Measurements from ENCODE around the gene NCOA7. TPM values are rescaled to one million over a fixed set of nuclear protein-coding genes. Genes with fewer than 3 reads are reported as not detected.

The NCOA7 gene
- total and polyA plus RNA-seq, 10 of the 15 experiments (the other 5 are each of a cell fraction or from before 2014, with no cell fraction given), result 18.9 to 50.3 (median 34.2) TPM

DNA sequence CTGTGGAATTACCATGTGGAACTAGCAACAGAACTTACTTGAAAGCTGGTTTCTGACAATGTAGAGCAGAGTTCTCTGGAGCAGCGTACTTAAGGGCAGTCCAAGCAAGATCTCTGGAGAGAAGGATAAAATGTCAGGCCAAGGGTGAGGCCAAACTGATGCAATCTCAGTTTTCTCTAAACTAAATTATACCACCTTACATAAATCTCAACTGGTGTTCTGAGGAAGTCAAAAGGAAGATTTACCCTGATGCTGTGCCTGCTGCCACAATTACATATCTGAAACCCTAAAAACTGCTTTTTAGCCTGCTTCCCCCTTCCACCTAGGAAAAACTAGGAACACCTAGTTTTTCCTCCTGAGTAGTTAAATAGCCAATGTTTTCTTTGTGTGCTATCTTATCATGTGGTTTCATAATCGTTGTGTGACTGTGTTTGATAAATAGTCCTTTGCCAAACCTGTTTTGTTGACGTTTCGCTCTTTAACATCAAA, 28.1 kb downstream of the NCOA7 start (continued):
- TF ChIP-seq, protein P1, sequence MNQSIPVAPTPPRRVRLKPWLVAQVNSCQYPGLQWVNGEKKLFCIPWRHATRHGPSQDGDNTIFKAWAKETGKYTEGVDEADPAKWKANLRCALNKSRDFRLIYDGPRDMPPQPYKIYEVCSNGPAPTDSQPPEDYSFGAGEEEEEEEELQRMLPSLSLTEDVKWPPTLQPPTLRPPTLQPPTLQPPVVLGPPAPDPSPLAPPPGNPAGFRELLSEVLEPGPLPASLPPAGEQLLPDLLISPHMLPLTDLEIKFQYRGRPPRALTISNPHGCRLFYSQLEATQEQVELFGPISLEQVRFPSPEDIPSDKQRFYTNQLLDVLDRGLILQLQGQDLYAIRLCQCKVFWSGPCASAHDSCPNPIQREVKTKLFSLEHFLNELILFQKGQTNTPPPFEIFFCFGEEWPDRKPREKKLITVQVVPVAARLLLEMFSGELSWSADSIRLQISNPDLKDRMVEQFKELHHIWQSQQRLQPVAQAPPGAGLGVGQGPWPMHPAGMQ (IDR thresholded peaks at IDR 0.05; ENCODE audit: borderline replicate concordance), result no peak
- TF ChIP-seq JUNB (IDR thresholded peaks at IDR 0.05) (no peak), TCF12 (IDR thresholded peaks at IDR 0.05; ENCODE audit: low read depth, low read length) (no peak), STAT1 (conservative IDR thresholded peaks at IDR 0.05) (no peak)

DNA sequence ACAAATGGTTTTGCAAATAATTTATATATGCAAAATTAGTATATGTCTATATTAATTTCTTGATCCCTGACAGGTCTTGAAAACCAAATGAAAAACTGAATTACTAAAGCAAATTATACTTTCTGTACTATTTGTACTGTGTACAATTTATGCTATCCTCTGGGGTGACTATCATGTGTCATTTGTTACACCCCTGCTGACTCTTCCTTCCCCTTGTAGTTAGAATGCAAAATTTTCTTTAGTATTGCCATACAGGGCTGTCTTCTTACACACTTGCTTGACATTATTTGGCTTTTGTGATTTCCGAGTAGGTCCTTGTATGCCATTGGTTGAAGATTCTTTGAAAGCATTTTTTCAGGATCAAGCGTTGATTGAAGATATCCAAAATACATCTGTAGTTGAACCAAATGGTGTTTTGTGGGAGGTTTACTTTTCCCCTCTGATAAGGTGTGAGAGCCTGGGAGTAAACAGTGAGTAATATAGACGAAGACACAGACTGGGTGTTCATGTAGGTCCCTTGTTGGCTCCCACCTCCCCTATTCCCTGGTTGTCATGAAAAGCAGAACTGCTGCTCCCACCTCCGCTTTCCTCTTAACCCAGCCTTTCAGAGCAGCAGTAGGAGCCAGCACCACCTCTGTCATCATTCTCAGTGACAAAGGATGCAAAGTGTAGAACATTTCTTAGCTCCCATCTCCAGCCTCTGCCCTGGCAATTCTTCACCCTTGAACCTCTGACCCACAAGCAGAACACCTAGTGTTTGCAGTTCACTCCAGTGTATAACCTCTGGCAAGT, 29.0 kb downstream of the NCOA7 start:
- H3K79me2 ChIP-seq (ENCODE audit: control insufficient read depth, insufficient read depth, low read length), result peaks cover 43% of the 10 kb centered on the region
- no TSS peak for BruUV-seq (replicated peaks)
- no peaks in the 10 kb centered on the region for H4K20me1 ChIP-seq (ENCODE audit: control insufficient read depth, insufficient read depth)
- no peaks in the 10 kb centered on the region; the same call in 2 of the 3 replicates for H3K9me3 ChIP-seq (replicated peaks; ENCODE audit: control insufficient read depth, insufficient read depth, low read length)
- ChIA-PET SMC1A (ENCODE audit: uncharacterized antibody, unreplicated experiment) (interaction anchor here (0.9 to 1.9 kb wide), 7 partner anchors 9 to 38 kb away, joined by 3 to 11 read pairs (median 5); partner anchors contain the start of gene NCOA7), CTCF (interaction anchor here (0.8 to 1.9 kb wide), 5 partner anchors 8 to 133 kb away, joined by 3 to 5 read pairs (median 4); no protein-coding TSS in a partner anchor), POLR2A (interaction anchor here (1.8 kb wide), 1 partner anchor 15 kb away, joined by 6 read pairs; no protein-coding TSS in a partner anchor), RAD21 (ENCODE audit: unreplicated experiment) (interaction anchor here (1.0 to 2.0 kb wide), 5 partner anchors 12 to 133 kb away, joined by 3 to 13 read pairs (median 4); partner anchors contain the start of gene NCOA7)
- intact Hi-C loops (cut with micrococcal nuclease; ENCODE audit: unreplicated experiment) (no loop called here), in situ Hi-C loops (cut with MboI) (no loop called here)
- 94% methylated on average over 4 of the region's 4 CpGs for WGBS (ENCODE audit: insufficient coverage, insufficient replicate concordance, low lambda C conversion rate, missing lambda C conversion rate)
- no peak overlapping the region for H3K9ac ChIP-seq (ENCODE audit: control insufficient read depth, insufficient read depth, low read length)
- peaks cover 3 to 10% of the 10 kb centered on the region in 2 experiments; a peak in 3 of 4 replicates for H3K36me3 ChIP-seq (ENCODE audit: control insufficient read depth in 2 of 2, insufficient read depth in 2 of 2, low read length in 1 of 2)
- H3K4me2 ChIP-seq (ENCODE audit: control insufficient read depth, insufficient read depth), result no peak overlapping the region
- DNase-seq (ENCODE audit: low read depth, low spot score) (no peak), FAIRE-seq (no peak), ATAC-seq (no peak)
- H3K27ac ChIP-seq (ENCODE audit: control insufficient read depth, insufficient read depth), result no peak overlapping the region
- H3K4me1 ChIP-seq (ENCODE audit: control insufficient read depth, insufficient read depth, low read length), result peaks cover 20% of the 10 kb centered on the region
- no peak overlapping the region for H2AFZ ChIP-seq (ENCODE audit: control insufficient read depth, low read depth, low read length)
- no peak overlapping the region for H3K4me3 ChIP-seq
- no peaks in the 10 kb centered on the region for H3K27me3 ChIP-seq (replicated peaks in 1 of 2; ENCODE audit: control insufficient read depth in 2 of 2, insufficient read depth in 2 of 2, low read length in 1 of 2)
- TF ChIP-seq TCF7 (IDR thresholded peaks at IDR 0.05; ENCODE audit: borderline replicate concordance), result no peak
- TF ChIP-seq RELA (IDR thresholded peaks at IDR 0.05; ENCODE audit: borderline replicate concordance, partially characterized antibody), result no peak
- no peak for TF ChIP-seq CBFB (IDR thresholded peaks at IDR 0.05; ENCODE audit: low read depth)
- TF ChIP-seq CHD4 (IDR thresholded peaks at IDR 0.05), result no peak
- no peak for TF ChIP-seq ZNF274 (IDR thresholded peaks at IDR 0.05; ENCODE audit: insufficient read depth, insufficient read length)
- no peak for TF ChIP-seq ZNF622 (IDR thresholded peaks at IDR 0.05)
- TF ChIP-seq MEF2A (IDR thresholded peaks at IDR 0.05; ENCODE audit: insufficient read depth, low read depth, low read length), result no peak
- TF ChIP-seq STAT3 (IDR thresholded peaks at IDR 0.05; ENCODE audit: low read depth, low read length), result no peak
- no peak for TF ChIP-seq SMC3 (IDR thresholded peaks at IDR 0.05; ENCODE audit: borderline replicate concordance, low read length)
- TF ChIP-seq, protein P2, sequence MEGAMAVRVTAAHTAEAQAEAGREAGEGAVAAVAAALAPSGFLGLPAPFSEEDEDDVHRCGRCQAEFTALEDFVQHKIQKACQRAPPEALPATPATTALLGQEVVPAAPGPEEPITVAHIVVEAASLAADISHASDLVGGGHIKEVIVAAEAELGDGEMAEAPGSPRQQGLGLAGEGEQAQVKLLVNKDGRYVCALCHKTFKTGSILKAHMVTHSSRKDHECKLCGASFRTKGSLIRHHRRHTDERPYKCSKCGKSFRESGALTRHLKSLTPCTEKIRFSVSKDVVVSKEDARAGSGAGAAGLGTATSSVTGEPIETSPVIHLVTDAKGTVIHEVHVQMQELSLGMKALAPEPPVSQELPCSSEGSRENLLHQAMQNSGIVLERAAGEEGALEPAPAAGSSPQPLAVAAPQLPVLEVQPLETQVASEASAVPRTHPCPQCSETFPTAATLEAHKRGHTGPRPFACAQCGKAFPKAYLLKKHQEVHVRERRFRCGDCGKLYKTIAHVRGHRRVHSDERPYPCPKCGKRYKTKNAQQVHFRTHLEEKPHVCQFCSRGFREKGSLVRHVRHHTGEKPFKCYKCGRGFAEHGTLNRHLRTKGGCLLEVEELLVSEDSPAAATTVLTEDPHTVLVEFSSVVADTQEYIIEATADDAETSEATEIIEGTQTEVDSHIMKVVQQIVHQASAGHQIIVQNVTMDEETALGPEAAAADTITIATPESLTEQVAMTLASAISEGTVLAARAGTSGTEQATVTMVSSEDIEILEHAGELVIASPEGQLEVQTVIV (IDR thresholded peaks at IDR 0.05; ENCODE audit: borderline replicate concordance, partially characterized antibody), result no peak
- no peak for TF ChIP-seq BHLHE40 (IDR thresholded peaks at IDR 0.05; ENCODE audit: borderline replicate concordance in 1 of 2, low read depth in 2 of 2, low read length in 1 of 2)
- TF ChIP-seq SMAD1 (IDR thresholded peaks at IDR 0.05; ENCODE audit: low read depth, partially characterized antibody), result no peak

Measured in GM12878 (cell line).